Brain microvascular endothelial cell (primary cell): ENCODE data around the gene COQ2.
A peak's percentile ranks its signal among the peaks of the same experiment; 100 is the strongest.

Source experiments
- DNase-seq: peaks from one replicate; pipeline ENCODE4 v3.0.0-alpha.2; 2020
- H3K27ac ChIP-seq: fragments of 250-450 bp; sonication (Bioruptor Pico); 2 replicates; pipeline ENCODE4 v1.5.1; 2020; ENCODE audit warnings: mild to moderate bottlenecking, moderate library complexity
- H3K27me3 ChIP-seq: fragments of 250-450 bp; sonication (Bioruptor Pico); replicated peaks from 2 replicates; pipeline ENCODE4 v1.5.1; 2020; ENCODE audit warnings: mild to moderate bottlenecking
- H3K36me3 ChIP-seq: fragments of 250-450 bp; sonication (Bioruptor Pico); replicated peaks from 2 replicates; pipeline ENCODE4 v1.5.1; 2020; ENCODE audit warnings: mild to moderate bottlenecking
- H3K4me3 ChIP-seq: 2 replicates; pipeline ENCODE4 v1.5.1; 2011; ENCODE audit warnings: low read depth, mild to moderate bottlenecking, control low read depth, low read length, moderate library complexity
- in situ Hi-C: cut with HindIII; loops from 2 replicates; pipeline ENCODE4 v1.10.0; 2017; ENCODE audit warnings: low sequenced_read_pairs, low pct_ligation_motif_present
- TF ChIP-seq, protein P1 (sequence below): IDR thresholded peaks from 2 replicates; pipeline ENCODE4 v1.5.1; 2011; ENCODE audit warnings: low read depth, mild to moderate bottlenecking, moderate library complexity, low read length, control low read depth, inconsistent platforms; ENCODE audit errors: missing control alignments

Gene COQ2

DNA sequence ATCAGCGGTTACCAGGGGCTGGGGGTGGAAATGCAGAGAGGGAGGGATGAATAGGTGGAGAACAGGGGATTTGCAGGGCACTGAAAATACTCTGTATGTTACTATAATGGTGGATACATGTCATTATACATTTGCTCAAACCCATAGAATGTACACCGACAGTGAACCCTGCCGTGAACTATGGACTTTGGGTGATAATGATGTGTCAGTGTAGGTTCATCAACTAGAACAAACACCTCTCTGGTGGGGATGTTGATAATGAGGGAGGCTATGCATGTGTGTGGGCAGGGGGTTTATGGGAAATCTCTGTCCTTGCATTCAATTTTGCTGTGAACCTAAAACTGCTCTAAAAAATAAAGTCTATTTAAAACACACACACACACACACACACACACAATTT is 38.5 kb upstream of the COQ2 start:
- Histone ChIP-seq H3K27ac (no peak overlapping the region), H3K4me3 (no peak overlapping the region), H3K36me3 (no peaks in the 10 kb centered on the region), H3K27me3 (no peaks in the 10 kb centered on the region)
- in situ Hi-C loops, result no loop called here
- DNase-seq, result no peak
- TF ChIP-seq, protein P1, sequence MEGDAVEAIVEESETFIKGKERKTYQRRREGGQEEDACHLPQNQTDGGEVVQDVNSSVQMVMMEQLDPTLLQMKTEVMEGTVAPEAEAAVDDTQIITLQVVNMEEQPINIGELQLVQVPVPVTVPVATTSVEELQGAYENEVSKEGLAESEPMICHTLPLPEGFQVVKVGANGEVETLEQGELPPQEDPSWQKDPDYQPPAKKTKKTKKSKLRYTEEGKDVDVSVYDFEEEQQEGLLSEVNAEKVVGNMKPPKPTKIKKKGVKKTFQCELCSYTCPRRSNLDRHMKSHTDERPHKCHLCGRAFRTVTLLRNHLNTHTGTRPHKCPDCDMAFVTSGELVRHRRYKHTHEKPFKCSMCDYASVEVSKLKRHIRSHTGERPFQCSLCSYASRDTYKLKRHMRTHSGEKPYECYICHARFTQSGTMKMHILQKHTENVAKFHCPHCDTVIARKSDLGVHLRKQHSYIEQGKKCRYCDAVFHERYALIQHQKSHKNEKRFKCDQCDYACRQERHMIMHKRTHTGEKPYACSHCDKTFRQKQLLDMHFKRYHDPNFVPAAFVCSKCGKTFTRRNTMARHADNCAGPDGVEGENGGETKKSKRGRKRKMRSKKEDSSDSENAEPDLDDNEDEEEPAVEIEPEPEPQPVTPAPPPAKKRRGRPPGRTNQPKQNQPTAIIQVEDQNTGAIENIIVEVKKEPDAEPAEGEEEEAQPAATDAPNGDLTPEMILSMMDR, result no peak

DNA sequence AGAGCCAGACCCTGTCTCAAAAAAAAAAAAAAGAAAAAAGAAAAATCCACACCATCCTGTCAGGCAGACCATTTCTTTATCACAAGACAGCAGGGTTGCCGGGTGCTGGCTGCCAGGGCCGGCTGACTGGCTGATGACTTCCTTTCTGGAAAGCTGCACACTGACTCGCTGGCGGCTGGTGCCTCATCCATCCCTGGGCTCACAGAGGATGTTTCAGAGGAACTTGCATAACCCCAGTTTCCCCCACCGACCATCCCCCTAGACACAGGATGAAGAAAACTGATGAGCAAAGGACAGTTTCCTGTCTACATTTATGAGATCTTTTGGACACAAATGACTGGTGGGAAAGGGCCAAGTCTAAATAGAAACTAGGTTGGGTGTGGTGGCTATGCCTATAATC is 36.0 kb upstream of the COQ2 start:
- Histone ChIP-seq H3K36me3 (no peaks in the 10 kb centered on the region), H3K27ac (no peak overlapping the region), H3K27me3 (no peaks in the 10 kb centered on the region), H3K4me3 (no peak overlapping the region)
- in situ Hi-C loops, result no loop called here
- peak; percentile 32 for DNase-seq
- TF ChIP-seq, protein P1, result no peak

DNA sequence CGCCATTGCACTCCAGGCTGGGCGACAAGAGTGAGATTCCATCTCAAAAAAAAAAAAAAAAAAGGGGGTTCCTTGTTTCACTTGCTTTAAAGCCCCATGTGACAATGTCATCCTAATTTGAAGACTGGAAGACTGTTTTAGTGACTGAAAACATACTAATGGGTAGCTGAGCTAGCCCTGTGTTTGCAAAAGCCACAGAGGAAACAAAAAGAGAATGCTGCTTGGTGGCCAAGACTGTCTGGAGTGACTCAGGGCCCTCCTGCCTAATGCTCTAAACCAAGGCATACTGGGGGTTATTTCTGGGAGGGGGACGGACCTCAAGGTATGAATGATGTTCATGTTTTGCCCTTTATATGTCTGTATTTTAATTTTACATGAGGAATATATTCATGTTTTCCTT is 34.1 kb upstream of the COQ2 start:
- H3K27me3 ChIP-seq, result no peaks in the 10 kb centered on the region
- DNase-seq, result no peak
- in situ Hi-C loops, result no loop called here
- no peak overlapping the region for H3K4me3 ChIP-seq
- H3K27ac ChIP-seq, result no peak overlapping the region
- TF ChIP-seq, protein P1, result no peak
- H3K36me3 ChIP-seq, result no peaks in the 10 kb centered on the region

DNA sequence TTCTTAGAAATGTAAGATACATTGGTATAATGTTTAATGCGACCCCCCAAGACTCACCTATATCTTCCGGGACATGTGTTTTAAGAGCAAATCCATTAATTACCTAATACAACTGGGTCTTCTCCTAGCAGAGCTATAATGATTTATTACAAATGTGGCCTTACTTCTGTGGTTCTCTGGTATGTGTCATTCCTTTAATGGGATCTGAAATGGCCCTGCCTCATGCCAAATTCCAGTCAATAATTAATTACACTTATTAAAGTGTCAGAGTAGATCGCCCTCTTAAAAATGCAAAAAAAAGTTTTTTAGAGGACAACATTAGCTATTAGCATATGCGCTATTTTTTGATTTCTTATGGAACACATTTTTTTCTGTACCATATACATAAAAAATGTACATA is 33.1 kb upstream of the COQ2 start:
- H3K36me3 ChIP-seq, result no peaks in the 10 kb centered on the region
- no peak overlapping the region for H3K27ac ChIP-seq
- no peaks in the 10 kb centered on the region for H3K27me3 ChIP-seq
- H3K4me3 ChIP-seq, result no peak overlapping the region
- in situ Hi-C loops, result no loop called here
- DNase-seq, result no peak
- TF ChIP-seq, protein P1, result no peak

DNA sequence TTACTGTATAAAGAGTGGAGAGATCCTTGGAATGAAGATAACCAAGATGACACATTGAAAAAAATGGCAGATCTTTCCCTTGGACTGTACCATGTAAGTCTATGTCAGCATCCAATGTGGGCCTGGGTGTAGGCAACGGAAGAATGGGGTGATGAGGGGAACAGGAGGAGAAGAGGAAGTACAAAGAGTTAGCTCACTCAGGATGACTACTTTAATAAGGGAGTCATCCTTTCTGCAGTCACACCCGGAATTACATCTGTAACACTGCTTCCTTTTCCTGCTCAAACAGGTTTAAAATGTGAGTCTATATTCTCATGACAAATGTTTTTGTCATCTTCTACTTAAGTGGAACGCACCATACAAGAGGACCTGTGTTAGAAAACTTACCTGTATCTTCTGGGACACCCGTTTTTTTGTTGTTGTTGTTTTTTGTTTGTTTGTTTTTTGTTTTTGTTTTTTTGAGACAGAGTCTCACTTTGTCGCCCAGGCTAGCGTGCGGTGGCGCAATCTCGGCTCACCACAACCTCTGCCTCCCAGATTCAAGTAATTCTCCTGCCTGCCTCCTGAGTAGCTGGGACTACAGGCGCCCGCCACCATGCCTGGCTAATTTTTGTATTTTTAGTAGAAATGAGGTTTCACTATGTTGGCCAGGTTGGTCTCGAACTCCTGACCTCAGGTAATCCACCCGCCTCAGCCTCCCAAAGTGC is 32.0 kb upstream of the COQ2 start:
- Histone ChIP-seq H3K36me3 (no peaks in the 10 kb centered on the region), H3K27ac (no peak overlapping the region)
- TF ChIP-seq, protein P1, result no peak

DNA sequence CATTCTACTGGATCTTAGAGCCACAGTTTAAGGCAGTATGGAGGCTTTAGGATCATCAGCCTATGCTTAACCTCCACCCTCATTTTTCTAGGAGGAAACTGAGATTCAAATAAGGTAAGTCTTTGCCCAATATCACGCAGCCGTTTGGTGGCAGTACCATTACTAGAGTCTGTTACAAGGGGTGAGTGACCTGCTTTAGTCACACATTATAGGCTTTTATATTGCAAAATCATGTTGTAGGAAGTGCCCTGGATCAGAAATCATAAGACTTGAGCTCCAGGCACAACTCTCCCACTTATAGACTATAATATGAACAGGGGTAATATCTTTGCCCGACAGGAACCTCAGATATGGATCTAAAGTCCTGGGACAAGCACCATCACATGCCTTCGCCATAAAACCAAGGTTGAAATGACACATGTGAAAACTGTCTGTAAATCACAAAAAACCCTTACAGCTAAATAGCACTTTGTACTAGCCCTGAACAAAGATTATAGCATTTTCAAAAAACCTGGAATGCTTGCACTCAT is 30.8 kb upstream of the COQ2 start:
- in situ Hi-C loops, result no loop called here
- TF ChIP-seq, protein P1, result no peak
- Histone ChIP-seq H3K27me3 (no peaks in the 10 kb centered on the region), H3K27ac (no peak overlapping the region), H3K4me3 (no peak overlapping the region), H3K36me3 (no peaks in the 10 kb centered on the region)
- DNase-seq, result no peak

More for the DNA sequence above, 32.0 kb upstream of the COQ2 start:
- Histone ChIP-seq H3K27me3 (no peaks in the 10 kb centered on the region), H3K4me3 (no peak overlapping the region)
- in situ Hi-C loops, result no loop called here
- no peak for DNase-seq
